ENCODE results near the gene PRTG. TPM values are rescaled to one million over a fixed set of nuclear protein-coding genes. Genes with fewer than 3 reads are reported as not detected.
"Not testable (repeated sequence)": the region's sequence is repeated elsewhere in the genome, so short reads cannot be mapped to it uniquely, and the experiment has no call there.

Gene PRTG
- total RNA-seq, 6 experiments from 2014 or later = 0.21 to 2.1 (median 1.3) TPM

GRCh38 chr15:55764398-55764797 is 21.4 kb upstream of the PRTG start:
- H3K9me3 Mint-ChIP-seq = no peaks in the 10 kb centered on the region
- H3K4me3 Mint-ChIP-seq = no peak overlapping the region
- no peak for DNase-seq
- H3K4me1 Mint-ChIP-seq (ENCODE audit: low read depth) = peaks cover 6% of the 10 kb centered on the region; the same call in 1 of the 2 replicates
- no peak overlapping the region for H3K27ac Mint-ChIP-seq
- TF ChIP-seq CTCF (IDR thresholded peaks at IDR 0.05) = no peak
- H3K27me3 Mint-ChIP-seq (ENCODE audit: insufficient read depth) = peaks cover 3% of the 10 kb centered on the region
- H3K36me3 Mint-ChIP-seq (ENCODE audit: low read depth) = no peaks in the 10 kb centered on the region

GRCh38 chr15:55758580-55758986 is 15.6 kb upstream of the PRTG start:
- DNase-seq = no peak
- no peak overlapping the region for H3K27ac Mint-ChIP-seq
- peaks cover 5% of the 10 kb centered on the region for H3K27me3 Mint-ChIP-seq (ENCODE audit: insufficient read depth)
- no peak for TF ChIP-seq CTCF (IDR thresholded peaks at IDR 0.05)
- no peaks in the 10 kb centered on the region for H3K4me1 Mint-ChIP-seq (ENCODE audit: low read depth)
- H3K9me3 Mint-ChIP-seq = no peaks in the 10 kb centered on the region
- no peak overlapping the region for H3K4me3 Mint-ChIP-seq
- H3K36me3 Mint-ChIP-seq (ENCODE audit: low read depth) = no peaks in the 10 kb centered on the region

- not testable (repeated sequence) for H3K9me3 Mint-ChIP-seq; H3K27me3 Mint-ChIP-seq (ENCODE audit: insufficient read depth)
Observed at GRCh38 chr15:55753433-55753832, 10.5 kb upstream of the PRTG start.

GRCh38 chr15:55750706-55751105 is 7.8 kb upstream of the PRTG start:
- no peak overlapping the region for H3K27ac Mint-ChIP-seq

More at GRCh38 chr15:55753433-55753832, 10.5 kb upstream of the PRTG start:
- not testable (repeated sequence) for H3K4me3 Mint-ChIP-seq; H3K36me3 Mint-ChIP-seq (ENCODE audit: low read depth); H3K27ac Mint-ChIP-seq; DNase-seq; H3K4me1 Mint-ChIP-seq (ENCODE audit: low read depth)

GRCh38 chr15:55743729-55744655 is 1.0 kb upstream of the PRTG start:
- Mint-ChIP-seq H3K4me3 (peak overlapping the region; percentile 69), H3K4me1 (ENCODE audit: low read depth) (no peaks in the 10 kb centered on the region), H3K36me3 (ENCODE audit: low read depth) (no peaks in the 10 kb centered on the region), H3K27ac (no peak overlapping the region), H3K27me3 (ENCODE audit: insufficient read depth) (peaks cover 13% of the 10 kb centered on the region; the same call in 1 of the 2 replicates), H3K9me3 (no peaks in the 10 kb centered on the region)
- no peak for DNase-seq
- TF ChIP-seq CTCF (IDR thresholded peaks at IDR 0.05) = no peak

More at GRCh38 chr15:55750706-55751105, 7.8 kb upstream of the PRTG start:
- TF ChIP-seq CTCF (IDR thresholded peaks at IDR 0.05) = no peak
- Mint-ChIP-seq H3K27me3 (ENCODE audit: insufficient read depth) (peaks cover 6% of the 10 kb centered on the region), H3K4me1 (ENCODE audit: low read depth) (no peaks in the 10 kb centered on the region), H3K9me3 (no peaks in the 10 kb centered on the region), H3K4me3 (no peak overlapping the region), H3K36me3 (ENCODE audit: low read depth) (no peaks in the 10 kb centered on the region)
- DNase-seq = no peak

- H3K27me3 Mint-ChIP-seq (ENCODE audit: insufficient read depth) = peaks cover 13% of the 10 kb centered on the region; the same call in 1 of the 2 replicates
- no peak overlapping the region for H3K27ac Mint-ChIP-seq
- H3K4me3 Mint-ChIP-seq = peak overlapping the region; percentile 77
- 0 out of 2 replicates have a peak, but pooled peaks have one; percentile 6 for TF ChIP-seq CTCF (IDR thresholded peaks at IDR 0.05)
- no peaks in the 10 kb centered on the region for H3K9me3 Mint-ChIP-seq
- H3K36me3 Mint-ChIP-seq (ENCODE audit: low read depth) = no peaks in the 10 kb centered on the region
- H3K4me1 Mint-ChIP-seq (ENCODE audit: low read depth) = no peaks in the 10 kb centered on the region
- no peak for DNase-seq
Observed at GRCh38 chr15:55742498-55742926, 440 bp downstream of the PRTG start.
